IMR-90 (cell line): ENCODE measurements around the gene FRS3. TPM values are rescaled to one million over a fixed set of nuclear protein-coding genes. Genes with fewer than 3 reads are reported as not detected.

ENCODE experiments used
- ATAC-seq: fragments of 200-7000 bp; cut with Tn5 transposase; 2 replicates; pipeline ENCODE4 v1.9.1; 2020; ENCODE audit warnings: low read depth, mild to moderate bottlenecking, moderate library complexity
- BruUV-seq: library from RNA; stranded (reverse); fragments of 400-500 nt; replicated peaks from 2 replicates; lab custom pipeline; 2021; lab: Mats Ljungman, UMichigan
- CTCF ChIA-PET: fragments of 300-600 bp; formaldehyde crosslinking; extraction: SDS; loops from one replicate; lab custom pipeline; 2021; ENCODE audit warnings: antibody characterized with exemption; lab: Yijun Ruan, JAX
- POLR2A ChIA-PET: fragments of 300-600 bp; sonication (Branson Sonifier 250); formaldehyde crosslinking; loops from one replicate; lab custom pipeline; 2022; ENCODE audit warnings: antibody characterized with exemption; ENCODE audit not compliant: unreplicated experiment; lab: Charles Lee
- DNase-seq: peaks from one replicate; pipeline ENCODE4 v3.0.0; 2013
- H2AFZ ChIP-seq: replicated peaks from 2 replicates; pipeline ENCODE3; 2013; ENCODE audit warnings: low read length, mild to moderate bottlenecking; ENCODE audit not compliant: poor library complexity
- H2AK5ac ChIP-seq: 2 replicates; pipeline ENCODE4 v1.6.1; 2013; ENCODE audit warnings: low read depth, low read length, inconsistent platforms
- H2AK9ac ChIP-seq: replicated peaks from 2 replicates; pipeline ENCODE3; 2013; ENCODE audit warnings: mild to moderate bottlenecking, low read depth, low read length, moderate library complexity; ENCODE audit not compliant: poor library complexity
- H2BK120ac ChIP-seq: 2 replicates; pipeline ENCODE4 v1.6.1; 2013; ENCODE audit warnings: low read depth, low read length, inconsistent platforms
- H2BK15ac ChIP-seq: 3 replicates; pipeline ENCODE4 v1.6.1; 2013; ENCODE audit warnings: low read depth, low read length, inconsistent platforms
- H2BK20ac ChIP-seq: 2 replicates; pipeline ENCODE4 v1.6.1; 2013; ENCODE audit warnings: low read depth, mild to moderate bottlenecking, inconsistent platforms, low read length, moderate library complexity
- H2BK5ac ChIP-seq: 2 replicates; pipeline ENCODE4 v1.6.1; 2013; ENCODE audit warnings: mild to moderate bottlenecking, low read depth, low read length, inconsistent platforms; ENCODE audit not compliant: poor library complexity, severe bottlenecking
- H3K14ac ChIP-seq: replicated peaks from 2 replicates; pipeline ENCODE4 v1.6.1; 2013; ENCODE audit warnings: low read depth, low read length, inconsistent platforms
- H3K18ac ChIP-seq: 2 replicates; pipeline ENCODE4 v1.6.1; 2013; ENCODE audit warnings: low read depth, low read length, control low read depth
- H3K23ac ChIP-seq: 2 replicates; pipeline ENCODE4 v1.6.1; 2013; ENCODE audit warnings: low read depth, low read length, inconsistent platforms
- H3K27ac ChIP-seq: 2 replicates; pipeline ENCODE4 v1.5.1; 2013; ENCODE audit warnings: mild to moderate bottlenecking, control low read depth, low read length; ENCODE audit not compliant: insufficient read depth
- H3K27me3 ChIP-seq: 2 replicates; pipeline ENCODE4 v1.6.1; 2013; ENCODE audit warnings: low read length; ENCODE audit not compliant: control insufficient read depth, insufficient read depth
- H3K36me3 ChIP-seq: 2 replicates; pipeline ENCODE4 v1.6.1; 2013; ENCODE audit warnings: low read length, mixed read lengths; ENCODE audit not compliant: control insufficient read depth, insufficient read depth
- H3K4ac ChIP-seq: 2 replicates; pipeline ENCODE4 v1.6.1; 2013; ENCODE audit warnings: low read depth, low read length, inconsistent platforms
- H3K4me1 ChIP-seq: 2 replicates; pipeline ENCODE4 v1.6.1; 2013; ENCODE audit warnings: low read length, mixed read lengths; ENCODE audit not compliant: control insufficient read depth, insufficient read depth
- H3K4me2 ChIP-seq: 2 replicates; pipeline ENCODE4 v1.6.1; 2013; ENCODE audit warnings: low read depth, mild to moderate bottlenecking, control low read depth, low read length, moderate library complexity
- H3K4me3 ChIP-seq: 2 replicates; pipeline ENCODE4 v1.5.1; 2013; ENCODE audit warnings: low read depth, mild to moderate bottlenecking, control low read depth, low read length, moderate library complexity; ENCODE audit not compliant: insufficient read depth
- H3K56ac ChIP-seq: 2 replicates; pipeline ENCODE4 v1.6.1; 2013; ENCODE audit warnings: low read length, inconsistent platforms; ENCODE audit not compliant: insufficient read depth; ENCODE audit errors: extremely low read depth
- H3K79me1 ChIP-seq, 2 experiments: 2 replicates each; pipeline ENCODE4 v1.6.1; 2013; ENCODE audit warnings: low read length in 2 of 2, inconsistent platforms in 1 of 2, low read depth in 1 of 2
- H3K9ac ChIP-seq: 2 replicates; pipeline ENCODE4 v1.6.1; 2013; ENCODE audit warnings: low read depth, low read length, control low read depth
- H3K9me1 ChIP-seq: 2 replicates; pipeline ENCODE4 v1.6.1; 2013; ENCODE audit warnings: low read length, inconsistent platforms; ENCODE audit not compliant: insufficient read depth
- H3K9me3 ChIP-seq: 2 replicates; pipeline ENCODE4 v1.6.1; 2013; ENCODE audit warnings: low read length; ENCODE audit not compliant: control insufficient read depth, insufficient read depth
- H4K20me1 ChIP-seq: 2 replicates; pipeline ENCODE4 v1.6.1; 2013; ENCODE audit warnings: low read length, inconsistent platforms; ENCODE audit not compliant: insufficient read depth
- H4K5ac ChIP-seq: 2 replicates; pipeline ENCODE4 v1.6.1; 2013; ENCODE audit warnings: mild to moderate bottlenecking, low read depth, low read length, control low read depth
- H4K8ac ChIP-seq, 2 experiments: 2 replicates each; pipeline ENCODE4 v1.6.1; 2013; ENCODE audit warnings: low read depth in 2 of 2, low read length in 2 of 2, control low read depth in 1 of 2, inconsistent platforms in 1 of 2
- H4K91ac ChIP-seq: 2 replicates; pipeline ENCODE4 v1.6.1; 2013; ENCODE audit warnings: low read depth, low read length, inconsistent platforms; ENCODE audit not compliant: insufficient read depth
- BHLHE40 ChIP-seq: fragments of 150-350 bp; IDR thresholded peaks from 2 replicates; pipeline ENCODE4 v1.6.1; 2016; ENCODE audit warnings: mild to moderate bottlenecking, low read depth, low read length
- CHD1 ChIP-seq: IDR thresholded peaks from 2 replicates; pipeline ENCODE4 v1.6.1; 2012; ENCODE audit warnings: low read depth, low read length, improper control_type of control experiment
- FOS ChIP-seq: fragments of 150-350 bp; IDR thresholded peaks from 2 replicates; pipeline ENCODE4 v1.6.1; 2016; ENCODE audit warnings: low read depth, low read length
- MAFK ChIP-seq: IDR thresholded peaks from 2 replicates; pipeline ENCODE4 v1.6.1; 2012; ENCODE audit warnings: low read depth, low read length, improper control_type of control experiment
- MAZ ChIP-seq: IDR thresholded peaks from 2 replicates; pipeline ENCODE4 v1.6.1; 2012; ENCODE audit warnings: low read depth, mild to moderate bottlenecking, low read length, improper control_type of control experiment, moderate library complexity, borderline replicate concordance
- MXI1 ChIP-seq: IDR thresholded peaks from 2 replicates; pipeline ENCODE4 v1.6.1; 2012; ENCODE audit warnings: low read depth, mild to moderate bottlenecking, low read length, moderate library complexity, borderline replicate concordance
- NFE2L2 ChIP-seq: fragments of 150-350 bp; IDR thresholded peaks from 2 replicates; pipeline ENCODE4 v1.6.1; 2016; ENCODE audit warnings: low read depth, mild to moderate bottlenecking, low read length
- RAD21 ChIP-seq: IDR thresholded peaks from 2 replicates; pipeline ENCODE4 v1.6.1; 2012; ENCODE audit warnings: low read length, improper control_type of control experiment
- RCOR1 ChIP-seq: IDR thresholded peaks from 2 replicates; pipeline ENCODE4 v1.6.1; 2012; ENCODE audit warnings: mild to moderate bottlenecking, low read length, improper control_type of control experiment; ENCODE audit not compliant: insufficient replicate concordance
- RFX5 ChIP-seq: IDR thresholded peaks from 2 replicates; pipeline ENCODE4 v1.8.0; 2012; ENCODE audit warnings: low read depth, mild to moderate bottlenecking, low read length, moderate library complexity
- WGBS, 2 experiments: methylation state at CpG; one replicate each; pipeline versions ENCODE4 v1.1.5 to v1.1.7; 2013; ENCODE audit warnings: missing lambda C conversion rate in 2 of 2; ENCODE audit not compliant: insufficient read length in 1 of 2; ENCODE audit errors: extremely low coverage in 2 of 2; 5-methylcytosine and 5-hydroxymethylcytosine counted together
- dilution Hi-C: fragments of 300-500 bp; cut with HindIII; formaldehyde crosslinking; loops from one replicate; pipeline ENCODE4 v1.14.3; 2018; ENCODE audit warnings: low sequenced_read_pairs; ENCODE audit not compliant: unreplicated experiment
- in situ Hi-C: fragments of 300-500 bp; cut with MboI; formaldehyde crosslinking; loops from 3 replicates; pipeline ENCODE4 v1.14.3; 2019; ENCODE audit warnings: low sequenced_read_pairs, inconsistent platforms, mixed read lengths
- intact Hi-C: fragments of 100-400 bp; cut with micrococcal nuclease; formaldehyde crosslinking; loops from 2 replicates; pipeline ENCODE4 v1.10.0; 2022
- polyA plus RNA-seq, 3 experiments: library from polyadenylated mRNA; depleted of rRNA; stranded (reverse); fragments of >200 nt; gene quantifications; 2 replicates each; pipeline ENCODE4 v1.2.3, GENCODE V29; 2012; ENCODE audit warnings: low replicate concordance in 1 of 3
- total RNA-seq: library from RNA; depleted of rRNA; stranded (reverse); fragments of >200 nt; gene quantifications from 2 replicates; pipeline ENCODE4 v1.2.3, GENCODE V29; 2012
- TF ChIP-seq, protein P1 (sequence below): fragments of 150-350 bp; IDR thresholded peaks from 2 replicates; pipeline ENCODE4 v1.6.1; 2016; ENCODE audit warnings: low read depth, mild to moderate bottlenecking, low read length, moderate library complexity, borderline replicate concordance
- TF ChIP-seq, protein P2 (sequence below): fragments of 150-350 bp; IDR thresholded peaks from 2 replicates; pipeline ENCODE4 v1.6.1; 2017; ENCODE audit warnings: mild to moderate bottlenecking, antibody characterized with exemption, low read length, low read depth
- TF ChIP-seq, protein P3 (sequence below): conservative IDR thresholded peaks from 2 replicates; pipeline ENCODE4 v1.5.1; 2012; ENCODE audit warnings: mild to moderate bottlenecking, low read depth, low read length, improper control_type of control experiment

FRS3 gene
- total and polyA plus RNA-seq, 2 of the 4 experiments (the other 2 are of a cell fraction): 0.54 to 3.8 TPM

DNA sequence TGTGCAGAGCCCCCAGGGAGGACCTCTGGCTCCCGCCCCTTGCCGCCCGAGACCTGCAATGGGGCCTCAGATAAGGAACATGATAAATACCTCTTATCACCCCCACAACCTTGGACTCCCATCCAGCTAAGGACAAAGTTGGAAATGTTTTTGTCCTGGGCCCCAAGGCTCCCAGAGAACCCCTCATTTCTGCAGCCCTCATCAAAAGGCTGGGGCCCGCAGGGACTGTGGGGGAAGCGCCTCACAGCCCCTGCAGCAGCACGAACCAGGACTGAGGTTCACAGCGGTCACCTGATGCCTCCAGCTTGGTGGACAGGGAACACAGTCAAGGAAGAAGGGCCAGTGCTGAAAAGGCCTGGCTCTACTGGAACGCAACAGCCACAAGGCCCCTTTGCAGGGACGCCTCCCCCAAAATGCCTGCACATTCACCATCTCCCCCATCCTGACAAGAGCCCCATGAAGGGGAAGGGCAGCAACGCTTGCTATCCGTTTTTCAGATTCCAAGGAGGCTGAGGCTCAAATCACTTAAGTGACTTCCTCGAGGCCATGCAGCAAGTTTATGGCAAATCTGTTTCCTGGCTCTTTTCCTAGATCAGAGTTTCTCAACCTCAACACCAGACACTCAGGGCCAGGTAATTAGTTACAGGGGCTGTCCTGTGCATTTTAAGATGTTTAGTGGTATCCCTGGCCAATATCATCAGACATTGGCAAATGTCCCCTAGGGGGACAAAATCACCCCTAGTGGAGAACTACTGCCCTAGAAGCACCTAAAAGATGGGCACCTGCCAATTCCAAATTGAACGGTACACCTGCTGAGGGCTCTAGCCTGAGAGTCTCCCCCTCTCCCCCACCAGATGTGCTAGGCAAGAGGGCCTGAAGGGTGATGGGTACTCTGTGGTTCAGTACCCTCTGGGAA lies 54.9 kb downstream of the FRS3 start:
- ChIA-PET POLR2A (no interaction called here), CTCF (interaction anchor here (0.6 kb wide), 1 partner anchor 35 kb away, joined by 3 read pairs; no protein-coding TSS in a partner anchor)
- Histone ChIP-seq H3K4me3 (no peak overlapping the region), H3K4ac (peak overlapping the region; percentile 89), H3K4me1 (peaks cover 14% of the 10 kb centered on the region), H3K9me1 (peaks cover 18% of the 10 kb centered on the region), H2AFZ (no peak overlapping the region), H2AK5ac (peak overlapping the region; percentile 81), H3K27ac (no peak overlapping the region), H3K79me1 (peaks cover 6 to 14% of the 10 kb centered on the region in 2 experiments; a peak in 3 of 4 replicates), H2BK120ac (no peak overlapping the region), H3K14ac (no peak overlapping the region), H3K18ac (no peak overlapping the region), H4K91ac (no peak overlapping the region), H2BK5ac (no peak overlapping the region), H2BK20ac (no peak overlapping the region), H3K9me3 (no peaks in the 10 kb centered on the region), H3K23ac (no peak overlapping the region), H4K8ac (no peak overlapping the region; a peak in 1 of 4 replicates), H3K27me3 (no peaks in the 10 kb centered on the region), H4K20me1 (no peaks in the 10 kb centered on the region), H2BK15ac (peak overlapping the region; percentile 94; the same call in 1 of the 3 replicates), H3K56ac (no peak overlapping the region), H2AK9ac (peak overlapping the region; percentile 39), H3K36me3 (no peaks in the 10 kb centered on the region), H3K9ac (no peak overlapping the region), H4K5ac (no peak overlapping the region), H3K4me2 (no peak overlapping the region)
- ATAC-seq (no peak), DNase-seq (no peak)
- dilution Hi-C loops: no loop called here
- no TSS peak for BruUV-seq
- TF ChIP-seq RAD21 (no peak), FOS (no peak), CHD1 (no peak), MXI1 (no peak), RCOR1 (no peak), MAZ (no peak), BHLHE40 (no peak), RFX5 (no peak), MAFK (no peak), NFE2L2 (no peak)
- TF ChIP-seq, protein P1, sequence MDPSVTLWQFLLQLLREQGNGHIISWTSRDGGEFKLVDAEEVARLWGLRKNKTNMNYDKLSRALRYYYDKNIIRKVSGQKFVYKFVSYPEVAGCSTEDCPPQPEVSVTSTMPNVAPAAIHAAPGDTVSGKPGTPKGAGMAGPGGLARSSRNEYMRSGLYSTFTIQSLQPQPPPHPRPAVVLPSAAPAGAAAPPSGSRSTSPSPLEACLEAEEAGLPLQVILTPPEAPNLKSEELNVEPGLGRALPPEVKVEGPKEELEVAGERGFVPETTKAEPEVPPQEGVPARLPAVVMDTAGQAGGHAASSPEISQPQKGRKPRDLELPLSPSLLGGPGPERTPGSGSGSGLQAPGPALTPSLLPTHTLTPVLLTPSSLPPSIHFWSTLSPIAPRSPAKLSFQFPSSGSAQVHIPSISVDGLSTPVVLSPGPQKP: no peak
- TF ChIP-seq, protein P2, sequence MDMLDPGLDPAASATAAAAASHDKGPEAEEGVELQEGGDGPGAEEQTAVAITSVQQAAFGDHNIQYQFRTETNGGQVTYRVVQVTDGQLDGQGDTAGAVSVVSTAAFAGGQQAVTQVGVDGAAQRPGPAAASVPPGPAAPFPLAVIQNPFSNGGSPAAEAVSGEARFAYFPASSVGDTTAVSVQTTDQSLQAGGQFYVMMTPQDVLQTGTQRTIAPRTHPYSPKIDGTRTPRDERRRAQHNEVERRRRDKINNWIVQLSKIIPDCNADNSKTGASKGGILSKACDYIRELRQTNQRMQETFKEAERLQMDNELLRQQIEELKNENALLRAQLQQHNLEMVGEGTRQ: no peak
- TF ChIP-seq, protein P3, sequence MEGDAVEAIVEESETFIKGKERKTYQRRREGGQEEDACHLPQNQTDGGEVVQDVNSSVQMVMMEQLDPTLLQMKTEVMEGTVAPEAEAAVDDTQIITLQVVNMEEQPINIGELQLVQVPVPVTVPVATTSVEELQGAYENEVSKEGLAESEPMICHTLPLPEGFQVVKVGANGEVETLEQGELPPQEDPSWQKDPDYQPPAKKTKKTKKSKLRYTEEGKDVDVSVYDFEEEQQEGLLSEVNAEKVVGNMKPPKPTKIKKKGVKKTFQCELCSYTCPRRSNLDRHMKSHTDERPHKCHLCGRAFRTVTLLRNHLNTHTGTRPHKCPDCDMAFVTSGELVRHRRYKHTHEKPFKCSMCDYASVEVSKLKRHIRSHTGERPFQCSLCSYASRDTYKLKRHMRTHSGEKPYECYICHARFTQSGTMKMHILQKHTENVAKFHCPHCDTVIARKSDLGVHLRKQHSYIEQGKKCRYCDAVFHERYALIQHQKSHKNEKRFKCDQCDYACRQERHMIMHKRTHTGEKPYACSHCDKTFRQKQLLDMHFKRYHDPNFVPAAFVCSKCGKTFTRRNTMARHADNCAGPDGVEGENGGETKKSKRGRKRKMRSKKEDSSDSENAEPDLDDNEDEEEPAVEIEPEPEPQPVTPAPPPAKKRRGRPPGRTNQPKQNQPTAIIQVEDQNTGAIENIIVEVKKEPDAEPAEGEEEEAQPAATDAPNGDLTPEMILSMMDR: no peak
- in situ Hi-C loops: no loop called here
- 95% methylated on average over 4 of the region's 13 CpGs; no CpG with 5 or more reads in 1 of the 2 experiments for WGBS, 2 experiments
- intact Hi-C loops: no loop called here
